ENCODE results near the gene HORMAD2. TPM values are rescaled to one million over a fixed set of nuclear protein-coding genes. Genes with fewer than 3 reads are reported as not detected.

Gene HORMAD2
- total RNA-seq, 1 experiment from 2014 or later = not detected

DNA sequence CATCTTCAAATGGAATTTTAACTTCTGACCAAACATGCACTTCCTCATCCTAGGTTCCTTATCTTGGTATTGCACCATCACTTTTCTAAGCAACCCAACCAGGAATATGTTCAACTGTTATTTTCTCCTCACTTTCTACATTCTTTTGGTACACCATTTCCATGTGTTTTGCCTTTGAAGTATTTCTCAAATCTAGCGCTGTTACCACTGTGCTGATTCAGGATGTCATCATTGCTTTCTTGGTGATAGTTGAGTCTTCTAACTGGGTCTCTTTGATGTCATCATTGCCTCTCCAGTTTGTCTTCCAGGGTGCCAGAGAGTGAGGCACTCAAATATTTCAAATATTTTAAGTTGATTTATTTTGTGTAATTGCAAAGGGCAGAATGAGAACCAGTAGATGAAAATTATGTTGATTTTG, 47.5 kb downstream of the HORMAD2 start:
- H3K4me3 Mint-ChIP-seq (ENCODE audit: low read depth, unreplicated experiment) = no peak overlapping the region
- no TSS peak for BruUV-seq (replicated peaks)
- no peaks in the 10 kb centered on the region for H3K36me3 Mint-ChIP-seq (ENCODE audit: insufficient read depth, unreplicated experiment)
- CTCF ChIA-PET = no interaction called here
- intact Hi-C loops (cut with micrococcal nuclease; ENCODE audit: unreplicated experiment) = no loop called here
- no peak overlapping the region for H3K27ac Mint-ChIP-seq (ENCODE audit: unreplicated experiment)
- DNase-seq = no peak
- peaks cover 4% of the 10 kb centered on the region for H3K9me3 Mint-ChIP-seq (ENCODE audit: low read depth, unreplicated experiment)
- TF ChIP-seq, protein P1, sequence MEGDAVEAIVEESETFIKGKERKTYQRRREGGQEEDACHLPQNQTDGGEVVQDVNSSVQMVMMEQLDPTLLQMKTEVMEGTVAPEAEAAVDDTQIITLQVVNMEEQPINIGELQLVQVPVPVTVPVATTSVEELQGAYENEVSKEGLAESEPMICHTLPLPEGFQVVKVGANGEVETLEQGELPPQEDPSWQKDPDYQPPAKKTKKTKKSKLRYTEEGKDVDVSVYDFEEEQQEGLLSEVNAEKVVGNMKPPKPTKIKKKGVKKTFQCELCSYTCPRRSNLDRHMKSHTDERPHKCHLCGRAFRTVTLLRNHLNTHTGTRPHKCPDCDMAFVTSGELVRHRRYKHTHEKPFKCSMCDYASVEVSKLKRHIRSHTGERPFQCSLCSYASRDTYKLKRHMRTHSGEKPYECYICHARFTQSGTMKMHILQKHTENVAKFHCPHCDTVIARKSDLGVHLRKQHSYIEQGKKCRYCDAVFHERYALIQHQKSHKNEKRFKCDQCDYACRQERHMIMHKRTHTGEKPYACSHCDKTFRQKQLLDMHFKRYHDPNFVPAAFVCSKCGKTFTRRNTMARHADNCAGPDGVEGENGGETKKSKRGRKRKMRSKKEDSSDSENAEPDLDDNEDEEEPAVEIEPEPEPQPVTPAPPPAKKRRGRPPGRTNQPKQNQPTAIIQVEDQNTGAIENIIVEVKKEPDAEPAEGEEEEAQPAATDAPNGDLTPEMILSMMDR (IDR thresholded peaks at IDR 0.05; ENCODE audit: unreplicated experiment) = no peak
- peaks cover 7% of the 10 kb centered on the region for H3K4me1 Mint-ChIP-seq (ENCODE audit: low read depth, unreplicated experiment)
- H3K27me3 Mint-ChIP-seq (ENCODE audit: unreplicated experiment) = no peaks in the 10 kb centered on the region

DNA sequence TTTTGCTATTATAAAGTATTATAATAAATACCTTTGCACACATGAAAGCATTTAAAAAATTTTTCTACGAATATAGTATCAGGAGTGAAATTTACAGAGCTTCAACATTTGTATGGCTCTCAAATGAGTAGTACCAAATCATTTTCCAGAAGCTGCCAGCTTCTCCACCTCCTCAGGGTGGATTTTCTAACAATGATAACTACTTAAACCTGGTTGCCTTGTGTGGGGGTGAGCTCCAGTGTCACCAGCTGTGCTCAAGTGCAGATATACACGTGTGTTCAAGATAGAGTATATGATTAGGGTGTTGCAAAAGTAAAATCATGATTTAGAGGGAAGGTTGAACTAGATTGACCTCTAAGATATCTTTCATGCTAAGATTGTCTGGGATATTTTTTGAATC, 48.2 kb downstream of the HORMAD2 start:
- Mint-ChIP-seq H3K27me3 (ENCODE audit: unreplicated experiment) (no peaks in the 10 kb centered on the region), H3K36me3 (ENCODE audit: insufficient read depth, unreplicated experiment) (no peaks in the 10 kb centered on the region), H3K9me3 (ENCODE audit: low read depth, unreplicated experiment) (peaks cover 4% of the 10 kb centered on the region), H3K4me1 (ENCODE audit: low read depth, unreplicated experiment) (peaks cover 7% of the 10 kb centered on the region), H3K4me3 (ENCODE audit: low read depth, unreplicated experiment) (no peak overlapping the region), H3K27ac (ENCODE audit: unreplicated experiment) (no peak overlapping the region)
- intact Hi-C loops (cut with micrococcal nuclease; ENCODE audit: unreplicated experiment) = no loop called here
- TF ChIP-seq, protein P1 (IDR thresholded peaks at IDR 0.05; ENCODE audit: unreplicated experiment) = no peak
- CTCF ChIA-PET = interaction anchor here (0.6 to 0.7 kb wide), 2 partner anchors 9 to 114 kb away, joined by 3 read pairs; no protein-coding TSS in a partner anchor
- DNase-seq = no peak
- BruUV-seq (replicated peaks) = no TSS peak

DNA sequence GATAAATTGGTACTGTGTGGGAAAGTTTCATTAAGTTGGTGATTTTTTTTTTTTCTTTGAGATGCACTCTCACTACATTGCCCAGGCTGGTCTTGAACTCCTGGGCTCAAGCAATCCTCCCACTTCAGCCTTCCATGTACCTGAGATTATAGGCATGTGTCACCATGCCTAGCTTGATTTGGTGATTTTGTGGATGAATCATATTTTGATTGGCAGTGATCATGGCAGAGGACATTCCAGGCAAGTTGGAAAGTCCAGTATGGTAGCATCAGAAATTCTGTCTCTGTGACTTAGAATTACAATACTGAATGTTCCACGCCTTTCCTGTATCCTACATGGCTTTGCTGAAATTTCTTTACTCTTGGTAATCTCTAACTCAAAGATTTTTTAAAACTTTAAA, 49.4 kb downstream of the HORMAD2 start:
- H3K4me1 Mint-ChIP-seq (ENCODE audit: low read depth, unreplicated experiment) = peaks cover 7% of the 10 kb centered on the region
- intact Hi-C loops (cut with micrococcal nuclease; ENCODE audit: unreplicated experiment) = no loop called here
- BruUV-seq (replicated peaks) = no TSS peak
- no peaks in the 10 kb centered on the region for H3K27me3 Mint-ChIP-seq (ENCODE audit: unreplicated experiment)
- no peak overlapping the region for H3K4me3 Mint-ChIP-seq (ENCODE audit: low read depth, unreplicated experiment)
- peaks cover 4% of the 10 kb centered on the region for H3K9me3 Mint-ChIP-seq (ENCODE audit: low read depth, unreplicated experiment)
- CTCF ChIA-PET = interaction anchor here (0.6 to 1.0 kb wide), 2 partner anchors 30 to 148 kb away, joined by 3 to 4 read pairs; no protein-coding TSS in a partner anchor
- DNase-seq = no peak
- TF ChIP-seq, protein P1 (IDR thresholded peaks at IDR 0.05; ENCODE audit: unreplicated experiment) = no peak
- H3K36me3 Mint-ChIP-seq (ENCODE audit: insufficient read depth, unreplicated experiment) = no peaks in the 10 kb centered on the region
- H3K27ac Mint-ChIP-seq (ENCODE audit: unreplicated experiment) = no peak overlapping the region

DNA sequence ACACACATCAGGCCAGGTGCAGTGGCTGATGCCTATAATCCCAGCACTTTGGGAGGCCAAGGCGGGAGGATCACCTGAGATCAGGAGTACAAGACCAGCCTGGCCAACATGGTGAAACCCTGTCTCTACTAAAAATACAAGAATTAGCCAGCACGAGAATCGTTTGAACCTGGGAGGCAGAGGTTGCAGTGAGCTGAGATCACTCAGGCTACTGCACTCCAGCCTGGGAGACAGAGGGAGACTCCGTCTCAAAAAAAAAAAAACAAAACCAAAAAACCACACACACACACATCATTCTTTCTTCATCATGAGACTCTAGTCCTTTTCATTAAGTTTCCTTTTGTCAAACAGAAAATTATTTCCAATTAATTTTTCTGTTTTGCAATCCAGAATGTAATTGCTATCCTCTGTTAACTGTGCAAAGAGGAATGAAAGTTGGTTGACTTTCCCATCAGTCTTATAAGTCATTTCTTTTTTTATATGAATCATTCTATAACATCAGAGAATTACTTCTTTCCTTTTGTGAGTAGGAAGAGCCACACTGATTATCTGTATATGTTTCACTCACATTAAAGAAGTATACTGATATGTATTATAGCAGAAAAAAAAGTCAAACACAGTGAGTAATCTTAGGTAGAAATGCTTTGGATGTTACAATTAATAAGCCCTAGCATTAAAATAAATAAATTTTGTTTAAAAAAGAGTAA, 52.2 kb downstream of the HORMAD2 start:
- no TSS peak for BruUV-seq (replicated peaks)
- Mint-ChIP-seq H3K36me3 (ENCODE audit: insufficient read depth, unreplicated experiment) (no peaks in the 10 kb centered on the region), H3K27ac (ENCODE audit: unreplicated experiment) (no peak overlapping the region), H3K4me3 (ENCODE audit: low read depth, unreplicated experiment) (no peak overlapping the region), H3K4me1 (ENCODE audit: low read depth, unreplicated experiment) (peaks cover 5% of the 10 kb centered on the region), H3K27me3 (ENCODE audit: unreplicated experiment) (no peaks in the 10 kb centered on the region), H3K9me3 (ENCODE audit: low read depth, unreplicated experiment) (peaks cover 4% of the 10 kb centered on the region)
- no peak for DNase-seq
- CTCF ChIA-PET = no interaction called here
- intact Hi-C loops (cut with micrococcal nuclease; ENCODE audit: unreplicated experiment) = no loop called here
- TF ChIP-seq, protein P1 (IDR thresholded peaks at IDR 0.05; ENCODE audit: unreplicated experiment) = no peak

Data from Calu3 (cell line).